ENCODE data around the gene SH3RF1.

DNA sequence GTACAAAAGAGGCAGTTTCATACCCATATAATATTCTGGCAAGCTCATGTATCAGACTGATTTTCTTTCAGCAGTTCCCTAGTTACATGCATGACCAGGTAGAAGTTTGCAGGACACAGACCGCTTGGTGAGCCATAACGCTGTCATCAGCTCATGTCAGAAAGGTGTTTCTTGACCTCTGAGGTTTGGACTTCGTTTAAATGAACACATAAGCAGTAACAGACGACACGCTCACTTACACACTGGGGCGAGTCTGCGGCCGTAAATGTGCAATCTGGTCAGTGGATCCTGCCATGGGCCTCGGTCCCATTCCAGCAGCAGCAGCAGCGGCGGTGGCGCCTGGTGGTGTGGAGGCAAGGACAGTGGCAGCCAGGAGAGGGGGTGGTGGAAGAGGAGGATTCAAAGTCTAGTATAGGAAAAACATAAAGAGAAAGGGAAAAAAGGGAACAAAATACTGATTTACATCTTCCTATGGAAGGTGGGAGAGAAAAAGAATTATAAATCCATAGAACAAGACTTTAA is 148.8 kb downstream of the SH3RF1 start:
- TF ChIP-seq, protein P1, sequence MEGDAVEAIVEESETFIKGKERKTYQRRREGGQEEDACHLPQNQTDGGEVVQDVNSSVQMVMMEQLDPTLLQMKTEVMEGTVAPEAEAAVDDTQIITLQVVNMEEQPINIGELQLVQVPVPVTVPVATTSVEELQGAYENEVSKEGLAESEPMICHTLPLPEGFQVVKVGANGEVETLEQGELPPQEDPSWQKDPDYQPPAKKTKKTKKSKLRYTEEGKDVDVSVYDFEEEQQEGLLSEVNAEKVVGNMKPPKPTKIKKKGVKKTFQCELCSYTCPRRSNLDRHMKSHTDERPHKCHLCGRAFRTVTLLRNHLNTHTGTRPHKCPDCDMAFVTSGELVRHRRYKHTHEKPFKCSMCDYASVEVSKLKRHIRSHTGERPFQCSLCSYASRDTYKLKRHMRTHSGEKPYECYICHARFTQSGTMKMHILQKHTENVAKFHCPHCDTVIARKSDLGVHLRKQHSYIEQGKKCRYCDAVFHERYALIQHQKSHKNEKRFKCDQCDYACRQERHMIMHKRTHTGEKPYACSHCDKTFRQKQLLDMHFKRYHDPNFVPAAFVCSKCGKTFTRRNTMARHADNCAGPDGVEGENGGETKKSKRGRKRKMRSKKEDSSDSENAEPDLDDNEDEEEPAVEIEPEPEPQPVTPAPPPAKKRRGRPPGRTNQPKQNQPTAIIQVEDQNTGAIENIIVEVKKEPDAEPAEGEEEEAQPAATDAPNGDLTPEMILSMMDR (IDR thresholded peaks at IDR 0.05; ENCODE audit: control extremely low read depth in 1 of 3, insufficient read depth in 1 of 3, low read depth in 1 of 3, low read length in 3 of 3) = 0 out of 4 replicates have a peak, but pooled peaks of 1 of the 3 experiments have one; percentile 11
- no peak for TF ChIP-seq JUN (IDR thresholded peaks at IDR 0.05; ENCODE audit: low read depth, low read length)
